HG03280 (cell line): Measurements from ENCODE around the gene NELFB.

Source experiments
- ATAC-seq: cut with Tn5 transposase; IDR thresholded peaks from one replicate; pipeline ENCODE4 v1.9.1; 2021; ENCODE audit warnings: mild to moderate bottlenecking, moderate library complexity; ENCODE audit not compliant: unreplicated experiment

Gene NELFB

GRCh38 chr9:137302449-137303150 is 47.5 kb downstream of the NELFB start:
- peak; percentile 41 for ATAC-seq

GRCh38 chr9:137303151-137303892 is 48.2 kb downstream of the NELFB start:
- no peak for ATAC-seq

GRCh38 chr9:137303893-137304382 is 48.8 kb downstream of the NELFB start:
- ATAC-seq: no peak

GRCh38 chr9:137304383-137305059 is 49.4 kb downstream of the NELFB start:
- no peak for ATAC-seq

- ATAC-seq: no peak
Measured at GRCh38 chr9:137305060-137305797, 50.1 kb downstream of the NELFB start.

- ATAC-seq: no peak
Measured at GRCh38 chr9:137305798-137306065, 50.6 kb downstream of the NELFB start.

GRCh38 chr9:137306066-137306849 is 51.1 kb downstream of the NELFB start:
- no peak for ATAC-seq

- no peak for ATAC-seq
Measured at GRCh38 chr9:137306850-137307254, 51.7 kb downstream of the NELFB start.

GRCh38 chr9:137307255-137308056 is 52.3 kb downstream of the NELFB start:
- ATAC-seq: no peak

GRCh38 chr9:137308057-137308619 is 53.0 kb downstream of the NELFB start:
- ATAC-seq: no peak

GRCh38 chr9:137309368-137310188 is 54.5 kb downstream of the NELFB start:
- ATAC-seq: no peak

GRCh38 chr9:137310189-137311052 is 55.3 kb downstream of the NELFB start:
- no peak for ATAC-seq

GRCh38 chr9:137311171-137311985 is 56.3 kb downstream of the NELFB start:
- no peak for ATAC-seq

GRCh38 chr9:137311986-137312851 is 57.1 kb downstream of the NELFB start:
- ATAC-seq: no peak

- ATAC-seq: no peak
Measured at GRCh38 chr9:137312852-137313325, 57.8 kb downstream of the NELFB start.
